K562 (cell line): ENCODE data around the gene ALKBH7.
A peak's percentile ranks its signal among the peaks of the same experiment; 100 is the strongest.

Experiments used
- CEBPZ ChIP-seq: fragments of 150-350 bp; IDR thresholded peaks from 2 replicates; pipeline ENCODE4 v1.6.1; 2014; ENCODE audit warnings: low read depth, mild to moderate bottlenecking, low read length, borderline replicate concordance
- CTCF ChIP-seq, 3 experiments: IDR thresholded peaks in 2 of 3; conservative IDR thresholded peaks in 1 of 3; 2 replicates each; pipeline ENCODE4 v1.5.1; 2011 to 2012; ENCODE audit warnings: low read length in 3 of 3, mild to moderate bottlenecking in 3 of 3, control low read depth in 2 of 3, improper control_type of control experiment in 1 of 3, inconsistent platforms in 1 of 3, low read depth in 1 of 3, mixed read lengths in 1 of 3, moderate library complexity in 1 of 3; ENCODE audit not compliant: insufficient read depth in 2 of 3
- TFAP4 ChIP-seq: sonication (generic); formaldehyde crosslinking; IDR thresholded peaks from 2 replicates; pipeline ENCODE4 v1.8.0; 2022; ENCODE audit warnings: missing genetic modification reagents, mild to moderate bottlenecking, moderate library complexity, borderline replicate concordance
- USF2 ChIP-seq: sonication (generic); formaldehyde crosslinking; IDR thresholded peaks from 2 replicates; pipeline ENCODE4 v1.5.0; 2020; ENCODE audit warnings: missing genetic modification reagents

GRCh38 chr19:6340493-6341201 is 31.9 kb upstream of the ALKBH7 start:
- TF ChIP-seq TFAP4 (no peak), CEBPZ (no peak), USF2 (CRISPR knock-in tag) (no peak), CTCF (IDR thresholded peaks at IDR 0.05 in 2 of 3, conservative IDR thresholded peaks at IDR 0.05 in 1 of 3; ENCODE audit: insufficient read depth in 2 of 3, low read depth in 1 of 3, low read length in 3 of 3) (peak; percentile 32 to 46 (median 32); a peak in 5 of 6 replicates)
